Endothelial cell of umbilical vein (primary cell): ENCODE results near the gene MPPE1. TPM values are rescaled to one million over a fixed set of nuclear protein-coding genes. Genes with fewer than 3 reads are reported as not detected.
"Not testable (repeated sequence)": the region's sequence is repeated elsewhere in the genome, so short reads cannot be mapped to it uniquely, and the experiment has no call there.

Experiments
- BruUV-seq: library from RNA; stranded (reverse); fragments of 400-500 nt; replicated peaks from 2 replicates; lab custom pipeline; 2021; lab: Mats Ljungman, UMichigan
- CTCF ChIA-PET: fragments of 300-600, 350-600 bp; sonication (Branson Sonifier 250); formaldehyde crosslinking; loops from one replicate; lab custom pipeline; 2021; ENCODE audit warnings: antibody characterized with exemption, inconsistent platforms; lab: Charles Lee
- POLR2A ChIA-PET: fragments of 300-600, 350-600 bp; sonication (Branson Sonifier 250); formaldehyde crosslinking; loops from one replicate; lab custom pipeline; 2021; ENCODE audit warnings: antibody characterized with exemption, inconsistent platforms; lab: Charles Lee
- DNase-seq: peaks from one replicate; pipeline ENCODE4 v3.0.0-alpha.2; 2011; ENCODE audit warnings: low read depth, low spot score
- FAIRE-seq: peaks from 2 replicates; lab custom pipeline; 2011; peaks lifted over from hg19 to GRCh38; lab: Jason Lieb, UNC
- H2AFZ ChIP-seq: 2 replicates; pipeline ENCODE4 v1.6.0; 2012; ENCODE audit warnings: low read depth, low read length, control low read depth, inconsistent platforms
- H3K27ac ChIP-seq: 2 replicates; pipeline ENCODE4 v1.5.1; 2011; ENCODE audit warnings: low read depth, mild to moderate bottlenecking, control low read depth, low read length, moderate library complexity; ENCODE audit not compliant: insufficient read depth
- H3K27me3 ChIP-seq, 2 experiments: 2 replicates each; pipeline versions ENCODE4 v1.6.0 to v1.6.1; 2011; ENCODE audit warnings: low read length in 2 of 2, mixed read lengths in 1 of 2; ENCODE audit not compliant: control insufficient read depth in 2 of 2, insufficient read depth in 2 of 2
- H3K36me3 ChIP-seq, 2 experiments: 2 replicates in 1 of 2; 3 replicates in 1 of 2; pipeline ENCODE4 v1.5.1; 2011; ENCODE audit warnings: low read length in 2 of 2, mild to moderate bottlenecking in 1 of 2, moderate library complexity in 1 of 2; ENCODE audit not compliant: control insufficient read depth in 2 of 2, insufficient read depth in 2 of 2; ENCODE audit errors: extremely low read depth in 1 of 2
- H3K4me1 ChIP-seq: 3 replicates; pipeline ENCODE4 v1.5.1; 2011; ENCODE audit warnings: mild to moderate bottlenecking, low read length; ENCODE audit not compliant: control insufficient read depth, insufficient read depth; ENCODE audit errors: extremely low read depth
- H3K4me2 ChIP-seq: 2 replicates; pipeline ENCODE4 v1.6.1; 2011; ENCODE audit warnings: low read length, control low read depth, mixed read lengths; ENCODE audit not compliant: insufficient read depth
- H3K4me3 ChIP-seq, 3 experiments: fragments of 200-600 bp in 1 of 3; sonication (generic), shearing (Covaris generic) in 1 of 3; replicated peaks in 1 of 3; 2 replicates each; pipeline ENCODE4 v1.5.1; 2011 to 2016; ENCODE audit warnings: control low read depth in 3 of 3, low read length in 3 of 3, mild to moderate bottlenecking in 2 of 3, inconsistent platforms in 1 of 3, low read depth in 1 of 3, moderate library complexity in 1 of 3; ENCODE audit not compliant: insufficient read depth in 1 of 3
- H3K79me2 ChIP-seq: 2 replicates; pipeline ENCODE4 v1.6.0; 2012; ENCODE audit warnings: low read length, inconsistent platforms; ENCODE audit not compliant: control insufficient read depth, insufficient read depth
- H3K9ac ChIP-seq: replicated peaks from 2 replicates; pipeline ENCODE3; 2011; ENCODE audit warnings: low read length, control low read depth; ENCODE audit not compliant: insufficient read depth; ENCODE audit errors: extremely low read depth
- H3K9me1 ChIP-seq: replicated peaks from 3 replicates; pipeline ENCODE4 v1.6.0; 2011; ENCODE audit warnings: mild to moderate bottlenecking, low read length; ENCODE audit not compliant: control insufficient read depth, insufficient read depth; ENCODE audit errors: extremely low read depth
- H3K9me3 ChIP-seq: replicated peaks from 2 replicates; pipeline ENCODE4 v1.5.1; 2012; ENCODE audit warnings: low read length, inconsistent platforms; ENCODE audit not compliant: control insufficient read depth, insufficient read depth
- H4K20me1 ChIP-seq: replicated peaks from 2 replicates; pipeline ENCODE3; 2011; ENCODE audit warnings: mild to moderate bottlenecking, low read length; ENCODE audit not compliant: control insufficient read depth, insufficient read depth; ENCODE audit errors: extremely low read depth
- CTCF ChIP-seq, 2 donors: IDR thresholded peaks; 1 replicate in 1 of 2; 2 replicates in 1 of 2; pipeline ENCODE4 v1.5.1; 2011; ENCODE audit warnings: low read length in 2 of 2, mild to moderate bottlenecking in 2 of 2, moderate library complexity in 2 of 2, control low read depth in 1 of 2, inconsistent platforms in 1 of 2, low read depth in 1 of 2; ENCODE audit not compliant: insufficient read depth in 1 of 2; ENCODE audit errors: extremely low read depth in 1 of 2
- FOS ChIP-seq: IDR thresholded peaks from 2 replicates; pipeline ENCODE4 v1.6.1; 2011; ENCODE audit warnings: mild to moderate bottlenecking, low read length, moderate library complexity, borderline replicate concordance; ENCODE audit not compliant: insufficient read depth
- MAX ChIP-seq: IDR thresholded peaks from 2 replicates; pipeline ENCODE4 v1.6.1; 2011; ENCODE audit not compliant: insufficient read depth, insufficient read length
- MYC ChIP-seq: IDR thresholded peaks from one replicate; pipeline ENCODE4 v1.6.1; 2011; ENCODE audit warnings: mild to moderate bottlenecking, low read depth, low read length
- POLR2A ChIP-seq: IDR thresholded peaks from 2 replicates; pipeline ENCODE4 v1.6.1; 2012; ENCODE audit warnings: low read depth, mild to moderate bottlenecking, control low read depth, low read length
- POLR2AphosphoS5 ChIP-seq: IDR thresholded peaks from 2 replicates; pipeline ENCODE4 v1.6.1; 2012; ENCODE audit warnings: low read depth, mild to moderate bottlenecking, control low read depth, low read length, moderate library complexity; ENCODE audit not compliant: insufficient read depth
- dilution Hi-C: fragments of 300-500 bp; cut with MboI; formaldehyde crosslinking; loops from one replicate; pipeline ENCODE4 v1.15.0; 2019; ENCODE audit warnings: low sequenced_read_pairs; ENCODE audit not compliant: extremely low pct_ligation_motif_present
- intact Hi-C: fragments of 100-400 bp; cut with micrococcal nuclease; formaldehyde crosslinking; loops from one replicate; pipeline ENCODE4 v1.10.0; 2022
- polyA plus RNA-seq, 4 experiments: library from polyadenylated mRNA; depleted of rRNA in 3 of 4; stranded (reverse) in 3 of 4; unstranded in 1 of 4; fragments of >200 nt; gene quantifications; 2 replicates each; pipeline versions ENCODE4 v1.2.1 to v1.2.3, GENCODE V29; 2011 to 2012; ENCODE audit warnings: missing spikeins in 1 of 4
- total RNA-seq: library from RNA; stranded (reverse); gene quantifications from 2 replicates; pipeline ENCODE4 v1.2.3, GENCODE V29; 2021

The MPPE1 gene
- total and polyA plus RNA-seq, 2 donors (not counting 3 experiments of a cell fraction or from before 2014, with no cell fraction given) = 13.4 to 30.6 TPM

DNA sequence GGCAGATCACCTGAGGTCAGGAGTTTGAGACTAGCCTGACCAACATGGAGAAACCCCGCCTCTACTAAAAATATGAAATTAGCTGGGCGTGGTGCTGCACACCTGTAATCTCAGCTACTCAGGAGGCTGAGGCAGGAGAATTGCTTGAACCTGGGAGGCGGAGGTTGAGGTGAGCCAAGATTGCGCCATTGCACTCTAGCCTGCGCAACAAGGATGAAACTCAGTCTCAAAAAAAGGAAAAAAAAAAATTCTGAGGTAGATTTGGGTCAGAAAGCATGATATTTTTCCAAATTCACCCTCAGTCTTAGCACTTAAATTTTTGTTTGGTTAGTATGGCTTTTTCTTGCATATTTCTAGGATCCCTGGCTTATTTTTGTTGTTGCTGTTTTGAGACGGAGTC, 53.6 kb downstream of the MPPE1 start:
- intact Hi-C loops = loop anchor here (5.0 to 10.0 kb wide), 3 partner anchors 120 to 183 kb away; no protein-coding TSS in a partner anchor
- DNase-seq, H3K4me2 ChIP-seq, CTCF ChIA-PET, H3K9ac ChIP-seq, H4K20me1 ChIP-seq, dilution Hi-C loops, H3K9me1 ChIP-seq, H3K9me3 ChIP-seq, H3K4me3 ChIP-seq, H2AFZ ChIP-seq, BruUV-seq, H3K27ac ChIP-seq, FAIRE-seq, H3K36me3 ChIP-seq, POLR2A ChIA-PET, H3K27me3 ChIP-seq: not testable (repeated sequence)
- Histone ChIP-seq H3K79me2 (peaks cover 21% of the 10 kb centered on the region), H3K4me1 (peaks cover 42% of the 10 kb centered on the region)

- CTCF ChIA-PET = interaction anchor here (0.7 to 0.8 kb wide), 2 partner anchors 119 to 143 kb away, joined by 3 read pairs; no protein-coding TSS in a partner anchor
- no TSS peak for BruUV-seq
- no peak for TF ChIP-seq MYC
- TF ChIP-seq FOS = no peak
- TF ChIP-seq POLR2A = no peak
- TF ChIP-seq CTCF (IDR thresholded peaks at IDR 0.05; ENCODE audit: extremely low read depth in 1 of 2, insufficient read depth in 1 of 2, low read depth in 1 of 2, low read length in 2 of 2) = no peak
- TF ChIP-seq MAX = no peak
- TF ChIP-seq POLR2AphosphoS5 = no peak
- peaks cover 2 to 5% of the 10 kb centered on the region in 2 experiments for H3K27me3 ChIP-seq
- H4K20me1 ChIP-seq = no peaks in the 10 kb centered on the region
- H3K9me1 ChIP-seq = no peaks in the 10 kb centered on the region
- H3K4me2 ChIP-seq = peak overlapping the region; percentile 98
- peaks cover 22% of the 10 kb centered on the region for H3K4me1 ChIP-seq
- POLR2A ChIA-PET = no interaction called here
- FAIRE-seq (peak; percentile 73), DNase-seq (peak; percentile 56)
- peaks cover 21% of the 10 kb centered on the region for H3K79me2 ChIP-seq
- H2AFZ ChIP-seq = no peak overlapping the region
- peak overlapping the region; percentile 97 for H3K9ac ChIP-seq
- intact Hi-C loops (loop anchor here (1.0 to 10.0 kb wide), 6 partner anchors 56 to 185 kb away; partner anchors contain the start of genes IMPA2 and MPPE1), dilution Hi-C loops (no loop called here)
- peak overlapping the region; percentile 89 for H3K27ac ChIP-seq
- peak overlapping the region; percentile 42 to 94 (median 86) for H3K4me3 ChIP-seq
- no peaks in the 10 kb centered on the region for H3K36me3 ChIP-seq
- no peaks in the 10 kb centered on the region for H3K9me3 ChIP-seq
These were observed 56.2 kb downstream of the MPPE1 start for GRCh38 chr18:11851806-11852337.
